MCF 10A (cell line): ENCODE data around the gene ADAM12. TPM values are rescaled to one million over a fixed set of nuclear protein-coding genes. Genes with fewer than 3 reads are reported as not detected.

Experiments used
- BruUV-seq: library from RNA; stranded (reverse); fragments of 400-500 nt; replicated peaks from 2 replicates; lab custom pipeline; 2021; lab: Mats Ljungman, UMichigan
- CTCF ChIA-PET: fragments of 300-600 bp; sonication (Branson Sonifier 250); formaldehyde crosslinking; extraction: SDS; loops from one replicate; lab custom pipeline; 2021; ENCODE audit warnings: antibody characterized with exemption, inconsistent platforms; lab: Yijun Ruan, JAX
- POLR2A ChIA-PET: fragments of 300-600, 350-650 bp; sonication (Branson Sonifier 250); formaldehyde crosslinking; extraction: SDS; loops from one replicate; lab custom pipeline; 2020; ENCODE audit warnings: antibody characterized with exemption, inconsistent platforms; lab: Yijun Ruan, JAX
- DNase-seq: peaks from one replicate; pipeline ENCODE4 v3.0.0-alpha.2; 2018; ENCODE audit not compliant: unreplicated experiment
- H3K27ac Mint-ChIP-seq: one replicate; pipeline ENCODE4 v1.8.0; 2022; ENCODE audit warnings: mild to moderate bottlenecking, low read depth, mixed read lengths; ENCODE audit not compliant: unreplicated experiment
- H3K27me3 Mint-ChIP-seq: one replicate; pipeline ENCODE4 v1.8.0; 2022; ENCODE audit warnings: mixed read lengths; ENCODE audit not compliant: insufficient read depth, unreplicated experiment
- H3K36me3 Mint-ChIP-seq: one replicate; pipeline ENCODE4 v1.8.0; 2022; ENCODE audit warnings: mild to moderate bottlenecking, moderate library complexity, mixed read lengths; ENCODE audit not compliant: insufficient read depth, unreplicated experiment
- H3K4me1 Mint-ChIP-seq: one replicate; pipeline ENCODE4 v1.8.0; 2022; ENCODE audit warnings: mixed read lengths; ENCODE audit not compliant: insufficient read depth, unreplicated experiment
- H3K4me3 Mint-ChIP-seq: one replicate; pipeline ENCODE4 v1.8.0; 2022; ENCODE audit warnings: mild to moderate bottlenecking, moderate library complexity, mixed read lengths; ENCODE audit not compliant: unreplicated experiment
- H3K9me3 Mint-ChIP-seq: one replicate; pipeline ENCODE4 v1.8.0; 2022; ENCODE audit warnings: mixed read lengths; ENCODE audit not compliant: unreplicated experiment
- intact Hi-C: fragments of 100-400 bp; cut with micrococcal nuclease; formaldehyde crosslinking; loops from 2 replicates; pipeline ENCODE4 v1.14.1; 2022
- total RNA-seq: library from RNA; stranded (reverse); gene quantifications from 2 replicates; pipeline ENCODE4 v1.2.3, GENCODE V29; 2022
- TF ChIP-seq, protein P1 (sequence below): fragments of 200-600 bp; IDR thresholded peaks from one replicate; pipeline ENCODE4 v1.8.0; 2022; ENCODE audit warnings: antibody characterized with exemption, mild to moderate bottlenecking; ENCODE audit not compliant: unreplicated experiment

ADAM12 gene
- total RNA-seq, 1 experiment from 2014 or later, result 2.2 TPM

DNA sequence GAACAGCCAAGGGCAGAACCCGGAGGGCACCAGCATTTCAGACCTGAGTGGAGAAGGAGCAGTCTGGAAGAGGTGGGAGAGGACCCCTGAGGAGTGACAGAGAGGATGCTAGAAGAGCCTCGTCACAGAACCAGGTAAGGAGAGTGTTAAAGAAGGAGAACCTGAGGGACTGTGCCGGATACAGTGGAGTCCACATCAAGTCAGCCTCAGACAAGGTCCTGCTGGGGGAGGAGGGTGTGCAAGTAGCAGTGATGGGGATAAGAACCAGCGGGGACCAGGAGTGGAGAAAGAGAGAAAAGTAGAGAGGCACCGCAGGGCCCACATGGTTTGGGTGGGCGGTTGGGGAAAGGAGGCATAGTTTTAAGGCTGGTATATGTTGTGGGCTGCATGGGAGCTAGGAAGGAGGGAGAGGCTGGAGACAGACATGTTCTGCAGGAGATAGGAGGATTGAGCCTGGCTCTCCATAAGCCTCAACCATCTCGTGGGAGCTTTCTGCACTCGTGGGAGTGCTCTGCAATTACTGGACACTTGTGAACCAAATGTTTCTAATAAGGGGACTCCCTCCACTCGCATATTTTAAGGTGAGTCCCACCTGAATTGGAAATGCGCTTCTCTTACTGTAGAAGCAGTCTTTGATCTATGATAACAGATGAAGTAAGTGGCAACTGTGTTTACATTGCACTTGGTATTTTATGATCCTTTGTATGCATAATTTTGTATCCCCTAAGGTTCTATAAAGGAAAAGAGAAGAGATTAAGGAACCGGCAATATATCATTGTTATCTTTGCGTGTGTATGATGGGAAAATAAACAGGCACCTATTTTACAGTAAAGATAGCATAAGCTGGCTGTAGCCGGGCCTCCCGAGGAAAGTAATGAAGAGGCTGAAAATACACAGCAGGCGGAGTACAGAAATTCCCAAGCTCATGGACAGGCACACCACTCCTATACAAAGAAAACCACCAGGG is 154.8 kb downstream of the ADAM12 start:
- intact Hi-C loops, result no loop called here
- Mint-ChIP-seq H3K4me1 (no peaks in the 10 kb centered on the region), H3K4me3 (no peak overlapping the region), H3K9me3 (peaks cover 8% of the 10 kb centered on the region), H3K27ac (no peak overlapping the region), H3K27me3 (peaks cover 17% of the 10 kb centered on the region), H3K36me3 (no peaks in the 10 kb centered on the region)
- CTCF ChIA-PET, result no interaction called here
- BruUV-seq, result no TSS peak
- POLR2A ChIA-PET, result no interaction called here
- TF ChIP-seq, protein P1, sequence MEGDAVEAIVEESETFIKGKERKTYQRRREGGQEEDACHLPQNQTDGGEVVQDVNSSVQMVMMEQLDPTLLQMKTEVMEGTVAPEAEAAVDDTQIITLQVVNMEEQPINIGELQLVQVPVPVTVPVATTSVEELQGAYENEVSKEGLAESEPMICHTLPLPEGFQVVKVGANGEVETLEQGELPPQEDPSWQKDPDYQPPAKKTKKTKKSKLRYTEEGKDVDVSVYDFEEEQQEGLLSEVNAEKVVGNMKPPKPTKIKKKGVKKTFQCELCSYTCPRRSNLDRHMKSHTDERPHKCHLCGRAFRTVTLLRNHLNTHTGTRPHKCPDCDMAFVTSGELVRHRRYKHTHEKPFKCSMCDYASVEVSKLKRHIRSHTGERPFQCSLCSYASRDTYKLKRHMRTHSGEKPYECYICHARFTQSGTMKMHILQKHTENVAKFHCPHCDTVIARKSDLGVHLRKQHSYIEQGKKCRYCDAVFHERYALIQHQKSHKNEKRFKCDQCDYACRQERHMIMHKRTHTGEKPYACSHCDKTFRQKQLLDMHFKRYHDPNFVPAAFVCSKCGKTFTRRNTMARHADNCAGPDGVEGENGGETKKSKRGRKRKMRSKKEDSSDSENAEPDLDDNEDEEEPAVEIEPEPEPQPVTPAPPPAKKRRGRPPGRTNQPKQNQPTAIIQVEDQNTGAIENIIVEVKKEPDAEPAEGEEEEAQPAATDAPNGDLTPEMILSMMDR, result no peak
- DNase-seq, result no peak

DNA sequence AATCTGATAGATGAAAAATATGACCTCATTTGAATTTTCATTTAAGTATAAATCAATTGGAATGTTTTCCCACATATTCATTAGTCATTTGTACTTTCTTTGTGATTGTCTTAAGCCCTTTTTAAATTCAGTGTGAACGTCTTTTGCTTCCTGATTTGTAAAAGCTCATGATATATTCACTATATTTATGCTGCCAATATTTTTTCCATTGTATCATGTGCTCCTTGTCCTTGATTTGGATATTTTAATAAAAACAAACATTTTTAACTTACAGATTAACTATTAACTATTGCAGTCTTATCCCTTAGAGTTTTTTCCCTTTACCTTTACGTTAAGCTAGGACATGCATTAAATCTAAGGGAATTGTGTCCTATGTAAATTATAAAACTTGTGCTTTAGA is 157.7 kb downstream of the ADAM12 start:
- ChIA-PET CTCF (no interaction called here), POLR2A (interaction anchor here (1.0 kb wide), 1 partner anchor 11 kb away, joined by 3 read pairs; no protein-coding TSS in a partner anchor)
- Mint-ChIP-seq H3K4me1 (no peaks in the 10 kb centered on the region), H3K36me3 (no peaks in the 10 kb centered on the region), H3K27me3 (peaks cover 17% of the 10 kb centered on the region), H3K9me3 (peaks cover 8% of the 10 kb centered on the region), H3K4me3 (no peak overlapping the region), H3K27ac (no peak overlapping the region)
- no TSS peak for BruUV-seq
- intact Hi-C loops, result no loop called here
- TF ChIP-seq, protein P1, result no peak
- DNase-seq, result no peak

DNA sequence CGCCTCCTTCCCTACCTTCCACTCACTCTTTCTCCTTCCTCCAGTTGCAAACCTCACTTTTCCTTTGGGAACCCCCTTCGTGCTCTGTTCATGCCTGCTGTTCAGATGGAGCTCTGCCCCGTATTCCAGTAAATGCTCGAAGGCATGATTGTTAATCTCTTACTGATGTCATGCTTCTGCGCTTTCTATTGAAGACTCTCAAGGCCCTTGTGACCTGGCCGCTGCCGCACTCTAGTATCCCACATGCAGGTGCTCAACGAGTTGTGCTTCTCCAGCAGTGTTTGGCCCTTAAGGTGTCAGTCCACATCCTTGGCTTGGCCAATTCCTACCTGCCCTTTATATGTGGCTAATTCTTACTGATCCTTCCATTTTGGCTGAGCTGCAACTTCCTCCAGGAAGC is 158.6 kb downstream of the ADAM12 start:
- TF ChIP-seq, protein P1, result no peak
- ChIA-PET CTCF (no interaction called here), POLR2A (interaction anchor here (0.6 kb wide), 1 partner anchor 482 kb away, joined by 3 read pairs; no protein-coding TSS in a partner anchor)
- Mint-ChIP-seq H3K36me3 (no peaks in the 10 kb centered on the region), H3K4me1 (no peaks in the 10 kb centered on the region), H3K27ac (no peak overlapping the region), H3K27me3 (peaks cover 17% of the 10 kb centered on the region), H3K9me3 (peaks cover 8% of the 10 kb centered on the region), H3K4me3 (no peak overlapping the region)
- DNase-seq, result no peak
- no TSS peak for BruUV-seq
- intact Hi-C loops, result no loop called here

DNA sequence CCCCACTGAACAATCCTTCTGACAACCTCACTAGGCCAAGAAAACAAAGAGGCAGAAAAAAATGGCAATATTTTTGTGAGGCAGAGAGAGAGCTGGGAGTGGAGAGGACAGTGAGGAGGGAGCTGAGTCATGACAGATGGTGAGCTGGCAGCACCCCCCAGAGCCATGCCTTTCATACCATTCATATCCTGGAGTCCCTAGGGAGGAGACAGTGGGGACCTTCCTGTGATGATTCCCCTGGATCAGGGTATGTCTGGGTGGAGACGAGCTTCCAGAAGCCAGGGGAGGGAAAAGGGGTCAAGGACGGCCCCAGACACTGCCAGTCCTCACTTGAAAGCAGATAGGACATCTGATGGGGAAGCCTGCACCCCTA is 160.5 kb downstream of the ADAM12 start:
- intact Hi-C loops, result no loop called here
- DNase-seq, result peak; percentile 43
- BruUV-seq, result no TSS peak
- no peaks in the 10 kb centered on the region for H3K4me1 Mint-ChIP-seq
- H3K4me3 Mint-ChIP-seq, result no peak overlapping the region
- ChIA-PET CTCF (no interaction called here), POLR2A (no interaction called here)
- no peak overlapping the region for H3K27ac Mint-ChIP-seq
- H3K27me3 Mint-ChIP-seq, result peaks cover 7% of the 10 kb centered on the region
- TF ChIP-seq, protein P1, result no peak
- no peaks in the 10 kb centered on the region for H3K36me3 Mint-ChIP-seq
- peaks cover 4% of the 10 kb centered on the region for H3K9me3 Mint-ChIP-seq
